Suprapubic skin (tissue), 4 donors: ENCODE data around the gene DCLRE1A.
"Not testable (repeated sequence)": the region's sequence is repeated elsewhere in the genome, so short reads cannot be mapped to it uniquely, and the experiment has no call there.

Experiments
- CTCF ChIP-seq, 2 donors: fragments of 200-600 bp in 1 of 2; fragments of 450-650 bp in 1 of 2; sonication (generic) in 1 of 2; IDR thresholded peaks; one replicate each; pipeline ENCODE4 v1.5.1; 2016 to 2019; ENCODE audit warnings: antibody characterized with exemption in 2 of 2, mild to moderate bottlenecking in 1 of 2, moderate library complexity in 1 of 2
- EP300 ChIP-seq: sonication (generic); formaldehyde crosslinking; IDR thresholded peaks from one replicate; pipeline ENCODE4 v1.6.1; 2017; ENCODE audit warnings: antibody characterized with exemption
- POLR2A ChIP-seq, 2 donors: fragments of 450-650 bp; IDR thresholded peaks; one replicate each; pipeline ENCODE4 v1.6.1; 2017; ENCODE audit warnings: antibody characterized with exemption in 2 of 2, mild to moderate bottlenecking in 2 of 2, moderate library complexity in 2 of 2
- POLR2AphosphoS5 ChIP-seq, 3 donors: sonication (generic); formaldehyde crosslinking; IDR thresholded peaks; one replicate each; pipeline ENCODE4 v1.6.1; 2017; ENCODE audit warnings: antibody characterized with exemption in 3 of 3

GRCh38 chr10:113814700-113815099 is 39.2 kb downstream of the DCLRE1A start:
- TF ChIP-seq POLR2AphosphoS5 (IDR thresholded peaks at IDR 0.05); CTCF (IDR thresholded peaks at IDR 0.05); POLR2A (IDR thresholded peaks at IDR 0.05); EP300: not testable (repeated sequence)
